A673 (cell line): ENCODE measurements around the gene MT1B. TPM values are rescaled to one million over a fixed set of nuclear protein-coding genes. Genes with fewer than 3 reads are reported as not detected.

Experiments
- BruUV-seq: library from RNA; stranded (reverse); fragments of 400-500 nt; replicated peaks from 2 replicates; lab custom pipeline; 2021; lab: Mats Ljungman, UMichigan
- CTCF ChIA-PET: fragments of 300-600 bp; sonication (Branson Sonifier 250); formaldehyde crosslinking; loops from one replicate; lab custom pipeline; 2022; ENCODE audit warnings: antibody characterized with exemption; lab: Charles Lee
- POLR2A ChIA-PET: fragments of 300-600 bp; sonication (Branson Sonifier 250); formaldehyde crosslinking; loops from one replicate; lab custom pipeline; 2022; ENCODE audit warnings: antibody characterized with exemption; ENCODE audit not compliant: low non-redundant PET; lab: Charles Lee
- DNase-seq: peaks from one replicate; pipeline ENCODE4 v3.0.0-alpha.2; 2015; ENCODE audit warnings: low spot score
- H3K27ac ChIP-seq: fragments of 200-600 bp; sonication (generic); 2 replicates; pipeline ENCODE4 v1.5.1; 2016; ENCODE audit warnings: mixed run types, low read depth, mild to moderate bottlenecking, mixed read lengths, antibody characterized with exemption, low read length; ENCODE audit not compliant: poor library complexity, severe bottlenecking
- H3K27me3 ChIP-seq: fragments of 200-600 bp; sonication (generic); replicated peaks from 2 replicates; pipeline ENCODE4 v1.6.1; 2017; ENCODE audit warnings: mixed run types, low read depth, mild to moderate bottlenecking, mixed read lengths, antibody characterized with exemption, low read length; ENCODE audit not compliant: insufficient read depth, poor library complexity
- H3K36me3 ChIP-seq: fragments of 200-600 bp; sonication (generic); 2 replicates; pipeline ENCODE4 v1.6.1; 2016; ENCODE audit warnings: mixed run types, mild to moderate bottlenecking, mixed read lengths, antibody characterized with exemption, low read length; ENCODE audit not compliant: insufficient read depth, poor library complexity, severe bottlenecking
- H3K4me1 ChIP-seq: fragments of 200-600 bp; sonication (generic); 2 replicates; pipeline ENCODE4 v1.6.1; 2017; ENCODE audit warnings: mixed run types, mild to moderate bottlenecking, mixed read lengths, antibody characterized with exemption, low read length; ENCODE audit not compliant: insufficient read depth, poor library complexity, severe bottlenecking
- H3K4me3 ChIP-seq: fragments of 200-600 bp; sonication (generic); 2 replicates; pipeline ENCODE4 v1.5.1; 2016; ENCODE audit warnings: low read depth, mixed run types, mild to moderate bottlenecking, mixed read lengths, low read length; ENCODE audit not compliant: poor library complexity, severe bottlenecking
- H3K9me3 ChIP-seq: fragments of 200-600 bp; sonication (generic); 2 replicates; pipeline ENCODE4 v1.6.1; 2016; ENCODE audit warnings: mixed run types, low read depth, mild to moderate bottlenecking, mixed read lengths, antibody characterized with exemption, low read length; ENCODE audit not compliant: poor library complexity, severe bottlenecking
- EZH2 ChIP-seq: fragments of 200-600 bp; sonication (generic); IDR thresholded peaks from 2 replicates; pipeline ENCODE4 v1.6.1; 2017; ENCODE audit warnings: borderline replicate concordance, low read depth, mild to moderate bottlenecking, mixed read lengths, antibody characterized with exemption, low read length; ENCODE audit not compliant: poor library complexity, severe bottlenecking
- intact Hi-C: fragments of 100-400 bp; cut with micrococcal nuclease; formaldehyde crosslinking; loops from one replicate; pipeline ENCODE4 v1.10.0; 2022; ENCODE audit not compliant: unreplicated experiment
- total RNA-seq: library from RNA; stranded (reverse); gene quantifications from 2 replicates; pipeline ENCODE4 v1.2.3, GENCODE V29; 2021
- TF ChIP-seq, protein P1 (sequence below): fragments of 300-800, 200-600 bp; sonication (generic); conservative IDR thresholded peaks from 2 replicates; pipeline ENCODE4 v1.5.1; 2017; ENCODE audit warnings: low read depth, mild to moderate bottlenecking, antibody characterized with exemption, low read length, moderate library complexity, mixed read lengths

MT1B gene
- total RNA-seq, 1 experiment from 2014 or later: not detected

DNA sequence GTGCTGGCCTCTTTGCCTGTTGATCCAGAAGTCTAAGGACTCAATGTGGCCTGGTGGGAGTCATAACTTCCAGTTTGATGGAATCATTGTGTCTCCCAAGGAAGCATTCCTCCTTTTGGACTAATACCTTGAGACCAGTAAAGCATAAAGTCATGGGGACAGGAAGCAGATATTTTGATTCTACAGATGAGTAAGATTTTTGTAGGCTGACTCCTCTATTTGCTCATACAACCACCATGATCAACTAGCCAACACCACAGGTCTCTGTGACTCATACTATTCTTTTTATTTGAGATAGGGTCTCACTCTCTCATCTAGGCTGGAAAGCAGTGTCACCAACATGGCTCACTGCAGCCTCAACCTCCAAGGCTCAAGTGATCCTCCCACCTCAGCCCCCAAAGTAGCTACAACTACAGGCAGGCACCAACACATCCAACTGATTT, 37.1 kb upstream of the MT1B start:
- intact Hi-C loops: no loop called here
- Histone ChIP-seq H3K27ac (no peak overlapping the region), H3K36me3 (no peaks in the 10 kb centered on the region), H3K9me3 (no peaks in the 10 kb centered on the region), H3K4me1 (peaks cover 14% of the 10 kb centered on the region), H3K27me3 (no peaks in the 10 kb centered on the region), H3K4me3 (no peak overlapping the region)
- ChIA-PET CTCF (no interaction called here), POLR2A (interaction anchor here (0.9 kb wide), 1 partner anchor 16 kb away, joined by 3 read pairs; no protein-coding TSS in a partner anchor)
- no peak for DNase-seq
- no peak for TF ChIP-seq EZH2
- TF ChIP-seq, protein P1, sequence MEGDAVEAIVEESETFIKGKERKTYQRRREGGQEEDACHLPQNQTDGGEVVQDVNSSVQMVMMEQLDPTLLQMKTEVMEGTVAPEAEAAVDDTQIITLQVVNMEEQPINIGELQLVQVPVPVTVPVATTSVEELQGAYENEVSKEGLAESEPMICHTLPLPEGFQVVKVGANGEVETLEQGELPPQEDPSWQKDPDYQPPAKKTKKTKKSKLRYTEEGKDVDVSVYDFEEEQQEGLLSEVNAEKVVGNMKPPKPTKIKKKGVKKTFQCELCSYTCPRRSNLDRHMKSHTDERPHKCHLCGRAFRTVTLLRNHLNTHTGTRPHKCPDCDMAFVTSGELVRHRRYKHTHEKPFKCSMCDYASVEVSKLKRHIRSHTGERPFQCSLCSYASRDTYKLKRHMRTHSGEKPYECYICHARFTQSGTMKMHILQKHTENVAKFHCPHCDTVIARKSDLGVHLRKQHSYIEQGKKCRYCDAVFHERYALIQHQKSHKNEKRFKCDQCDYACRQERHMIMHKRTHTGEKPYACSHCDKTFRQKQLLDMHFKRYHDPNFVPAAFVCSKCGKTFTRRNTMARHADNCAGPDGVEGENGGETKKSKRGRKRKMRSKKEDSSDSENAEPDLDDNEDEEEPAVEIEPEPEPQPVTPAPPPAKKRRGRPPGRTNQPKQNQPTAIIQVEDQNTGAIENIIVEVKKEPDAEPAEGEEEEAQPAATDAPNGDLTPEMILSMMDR: no peak
- no TSS peak for BruUV-seq

DNA sequence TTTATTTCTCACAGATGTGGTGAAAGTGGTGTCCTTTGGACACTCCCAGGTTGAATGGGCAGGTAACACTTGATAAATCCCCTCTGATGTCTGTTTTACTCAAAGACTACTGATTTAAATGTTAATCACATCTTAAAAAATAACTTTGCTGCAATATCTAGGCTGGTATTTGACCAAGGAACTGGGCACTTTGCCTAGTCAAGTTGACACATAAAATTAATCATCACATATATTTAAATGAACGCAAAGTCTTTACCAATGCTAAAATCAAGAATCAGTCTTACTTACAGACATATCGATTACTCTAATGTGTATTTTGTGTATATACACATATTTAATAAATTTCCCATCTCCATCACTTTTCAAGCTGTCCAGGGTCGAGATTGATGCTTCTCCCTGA, 36.3 kb upstream of the MT1B start:
- no peaks in the 10 kb centered on the region for H3K27me3 ChIP-seq
- POLR2A ChIA-PET: interaction anchor here (0.9 kb wide), 1 partner anchor 15 kb away, joined by 3 read pairs; no protein-coding TSS in a partner anchor

DNA sequence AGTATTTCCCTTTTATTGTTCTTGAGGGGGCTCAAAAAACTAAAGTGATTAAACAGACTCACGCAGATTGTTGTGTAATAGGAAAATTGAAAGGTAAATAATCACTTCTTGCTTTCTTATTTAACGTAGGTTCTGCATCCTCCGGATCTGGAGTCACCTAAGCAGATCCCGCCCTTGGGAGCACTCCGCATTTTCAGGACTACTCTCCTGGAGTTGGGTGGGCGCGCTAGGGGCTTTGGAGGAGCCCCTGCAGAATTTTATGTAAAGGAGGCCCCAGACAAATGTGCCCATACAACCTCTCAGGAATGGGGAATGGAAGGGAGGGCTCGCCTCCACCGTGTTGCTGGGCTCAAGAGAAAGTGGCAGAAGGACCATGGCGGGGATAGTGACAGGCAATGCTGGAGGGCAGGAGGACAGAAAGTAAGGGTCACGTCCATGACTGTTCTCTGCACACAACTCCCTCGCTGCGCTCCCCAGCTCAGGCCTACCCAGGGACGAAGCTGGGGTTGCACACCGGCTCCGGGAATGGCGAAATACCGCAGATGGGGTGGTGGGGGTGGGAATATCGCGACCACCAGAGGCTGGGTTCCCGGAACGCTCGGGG, 35.0 kb upstream of the MT1B start:
- intact Hi-C loops: no loop called here

More for the DNA sequence above, 36.3 kb upstream of the MT1B start:
- H3K36me3 ChIP-seq: no peaks in the 10 kb centered on the region
- intact Hi-C loops: no loop called here
- no peak overlapping the region for H3K4me3 ChIP-seq
- BruUV-seq: no TSS peak
- no peak for DNase-seq
- no peaks in the 10 kb centered on the region for H3K9me3 ChIP-seq
- CTCF ChIA-PET: no interaction called here
- TF ChIP-seq, protein P1: no peak
- TF ChIP-seq EZH2: no peak
- H3K4me1 ChIP-seq: peaks cover 6% of the 10 kb centered on the region
- H3K27ac ChIP-seq: no peak overlapping the region

More for the DNA sequence above, 35.0 kb upstream of the MT1B start:
- H3K9me3 ChIP-seq: no peaks in the 10 kb centered on the region
- no peaks in the 10 kb centered on the region for H3K36me3 ChIP-seq
- no peak for TF ChIP-seq EZH2
- TF ChIP-seq, protein P1: no peak
- no peaks in the 10 kb centered on the region for H3K4me1 ChIP-seq
- no peak for DNase-seq
- H3K4me3 ChIP-seq: no peak overlapping the region
- H3K27ac ChIP-seq: no peak overlapping the region
- no peaks in the 10 kb centered on the region for H3K27me3 ChIP-seq
- CTCF ChIA-PET: no interaction called here
- POLR2A ChIA-PET: no interaction called here
- no TSS peak for BruUV-seq
